HG03103 (cell line): Measurements from ENCODE around the gene ARHGAP24.
"Not testable (repeated sequence)": the region's sequence is repeated elsewhere in the genome, so short reads cannot be mapped to it uniquely, and the experiment has no call there.

Experiments
- ATAC-seq: cut with Tn5 transposase; IDR thresholded peaks from one replicate; pipeline ENCODE4 v1.9.1; 2021; ENCODE audit warnings: low read depth; ENCODE audit not compliant: unreplicated experiment

Gene ARHGAP24

DNA sequence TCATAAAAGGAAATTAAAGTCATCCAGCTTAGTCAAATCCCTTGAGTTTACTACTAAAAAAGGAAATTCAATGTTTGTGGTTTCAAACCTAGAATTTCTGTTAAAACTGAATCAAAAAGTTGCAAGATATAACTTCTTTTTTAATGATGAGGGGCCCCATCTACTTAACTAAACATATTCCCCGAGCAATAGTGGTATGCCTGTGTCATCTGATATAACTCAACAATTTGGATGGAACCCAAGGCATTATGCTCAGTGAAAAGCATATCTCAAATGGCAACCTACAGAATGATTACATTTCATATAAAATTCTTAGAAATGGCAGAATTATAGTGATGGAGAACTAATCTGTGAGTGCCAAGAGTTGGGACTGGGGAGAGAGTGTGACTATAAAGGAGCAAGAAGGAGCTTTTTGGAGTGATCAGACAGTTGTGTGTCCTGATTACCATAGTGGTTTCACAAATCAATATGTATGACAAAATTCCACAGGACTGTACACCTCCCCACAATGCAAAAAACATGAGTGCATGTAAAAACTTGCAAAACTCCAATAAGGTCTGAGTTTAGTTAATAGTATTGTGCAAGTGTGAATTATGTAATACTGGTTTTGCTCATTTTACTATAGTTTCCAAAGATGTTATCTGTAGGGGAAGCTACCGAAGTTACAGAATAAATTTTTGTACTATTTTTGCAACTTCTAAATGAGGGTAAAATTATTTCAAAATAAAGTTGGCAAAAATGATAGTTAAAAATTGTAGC, 323.2 kb downstream of the ARHGAP24 start:
- ATAC-seq, result no peak

GRCh38 chr4:85803856-85804255, 328.9 kb downstream of the ARHGAP24 start:
- ATAC-seq, result no peak

- no peak for ATAC-seq
Measured at GRCh38 chr4:85805891-85806290, 330.9 kb downstream of the ARHGAP24 start.

DNA sequence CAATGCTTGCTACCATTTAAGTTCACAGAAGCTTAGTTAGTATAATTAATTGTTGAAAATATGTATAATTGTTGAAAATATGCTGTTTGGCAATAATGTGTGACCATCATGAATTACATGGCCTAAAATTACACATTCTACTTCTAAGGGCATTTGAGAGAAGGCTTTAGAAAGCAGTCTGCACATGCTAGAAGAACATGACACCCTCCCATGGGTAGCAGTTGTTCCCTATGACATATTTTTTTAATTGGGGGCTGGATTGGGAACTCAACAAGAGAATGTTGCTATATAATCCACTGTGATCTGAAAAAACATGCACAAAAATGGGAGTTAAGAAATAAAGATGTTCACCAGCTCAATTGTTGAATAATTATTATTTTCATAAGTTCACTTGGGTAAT, 331.4 kb downstream of the ARHGAP24 start:
- ATAC-seq, result no peak

- ATAC-seq, result no peak
Measured at GRCh38 chr4:85807247-85807950, 332.4 kb downstream of the ARHGAP24 start.

- ATAC-seq, result no peak
Measured at GRCh38 chr4:85808104-85808503, 333.2 kb downstream of the ARHGAP24 start.

DNA sequence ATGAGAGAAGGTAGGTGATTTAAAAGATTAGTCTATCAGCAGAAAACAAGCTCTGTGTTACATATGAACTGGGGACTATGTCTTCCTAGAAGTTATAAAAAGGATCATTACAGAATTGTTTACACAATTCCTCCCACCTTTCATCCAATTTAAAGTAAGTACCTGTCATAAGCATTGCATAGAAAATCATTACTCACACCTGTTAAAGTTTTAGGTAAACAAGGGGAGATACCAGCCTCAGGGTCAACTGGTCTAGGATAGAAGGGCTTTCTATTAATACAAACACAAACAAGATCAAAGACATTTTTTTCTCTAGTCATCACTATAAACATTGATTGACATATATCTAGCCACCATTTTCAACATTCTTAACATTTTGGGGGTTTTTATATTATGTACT, 333.9 kb downstream of the ARHGAP24 start:
- ATAC-seq, result no peak

GRCh38 chr4:85812776-85813175, 337.8 kb downstream of the ARHGAP24 start:
- ATAC-seq, result no peak

- ATAC-seq, result no peak
Measured at GRCh38 chr4:85815796-85816459, 341.0 kb downstream of the ARHGAP24 start.

- ATAC-seq, result no peak
Measured at GRCh38 chr4:85818700-85819099, 343.8 kb downstream of the ARHGAP24 start.

DNA sequence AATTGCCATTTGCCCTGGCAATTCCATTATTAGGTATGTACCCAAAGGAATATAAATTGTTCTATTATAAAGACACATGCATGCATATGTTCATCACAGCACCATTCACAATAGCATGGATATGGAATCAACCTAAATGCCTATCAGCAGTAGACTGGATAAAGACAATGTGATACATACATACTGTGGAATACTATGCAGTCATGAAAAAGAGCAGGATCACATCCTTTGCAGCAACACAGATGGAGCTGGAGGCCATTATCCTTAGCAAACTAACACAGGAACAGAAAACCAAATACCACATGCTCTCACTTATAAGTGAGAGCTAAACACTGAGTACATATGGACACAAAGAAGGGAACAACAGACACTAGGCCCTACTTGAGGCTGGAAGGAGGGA, 345.2 kb downstream of the ARHGAP24 start:
- ATAC-seq, result not testable (repeated sequence)

DNA sequence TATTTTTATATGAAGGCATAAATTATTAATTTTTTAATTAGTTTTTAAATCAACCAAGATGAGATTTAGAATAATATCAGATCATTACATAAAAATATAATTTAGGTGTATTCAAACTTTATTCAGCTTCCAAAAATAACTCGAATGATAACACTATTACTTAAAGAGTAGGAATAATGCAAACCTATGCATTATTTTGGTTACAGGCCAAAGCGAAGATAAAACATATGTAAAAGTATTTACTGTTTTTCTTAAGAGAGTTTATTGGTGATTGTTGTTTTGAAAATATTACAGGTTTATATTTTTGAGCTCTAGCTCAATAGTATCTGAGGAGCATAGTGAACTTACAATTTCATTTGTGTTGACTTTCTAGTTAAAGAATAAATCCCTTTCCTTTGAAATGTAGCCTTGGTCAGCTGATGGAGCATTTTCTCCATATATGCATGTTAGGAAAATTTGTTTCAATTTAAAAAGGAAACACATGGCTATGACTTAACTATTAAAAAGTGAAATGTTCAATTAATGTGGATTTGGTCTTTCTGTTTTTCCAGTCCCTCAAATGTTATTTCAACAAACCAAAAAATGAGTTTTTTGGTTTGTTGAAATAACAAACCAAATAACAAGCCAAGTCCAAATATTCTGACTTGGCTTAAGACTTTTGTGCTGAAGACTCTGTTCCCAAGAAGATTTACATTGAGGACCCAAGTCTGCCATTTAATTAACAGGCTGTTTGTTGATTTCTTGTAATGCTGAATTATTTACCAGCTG, 346.9 kb downstream of the ARHGAP24 start:
- no peak for ATAC-seq

DNA sequence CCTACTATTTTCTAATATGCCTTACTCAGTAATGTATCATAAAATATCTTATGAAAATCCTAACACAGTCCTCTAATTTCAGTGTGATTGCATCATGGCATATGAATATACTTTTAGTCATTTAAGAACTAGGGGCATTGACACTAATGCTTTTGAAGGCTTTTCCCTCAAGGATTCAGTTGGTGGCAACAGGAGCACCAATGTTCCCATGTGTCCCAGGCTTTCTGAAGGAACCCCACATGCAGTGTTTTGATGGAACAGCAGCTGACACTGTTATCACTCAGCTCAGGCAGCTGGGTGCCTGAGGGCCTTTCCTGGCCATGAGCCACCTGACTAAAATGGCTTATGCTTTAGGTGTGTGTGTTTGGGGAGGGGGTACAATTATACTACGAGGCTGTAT, 348.3 kb downstream of the ARHGAP24 start:
- ATAC-seq, result no peak

DNA sequence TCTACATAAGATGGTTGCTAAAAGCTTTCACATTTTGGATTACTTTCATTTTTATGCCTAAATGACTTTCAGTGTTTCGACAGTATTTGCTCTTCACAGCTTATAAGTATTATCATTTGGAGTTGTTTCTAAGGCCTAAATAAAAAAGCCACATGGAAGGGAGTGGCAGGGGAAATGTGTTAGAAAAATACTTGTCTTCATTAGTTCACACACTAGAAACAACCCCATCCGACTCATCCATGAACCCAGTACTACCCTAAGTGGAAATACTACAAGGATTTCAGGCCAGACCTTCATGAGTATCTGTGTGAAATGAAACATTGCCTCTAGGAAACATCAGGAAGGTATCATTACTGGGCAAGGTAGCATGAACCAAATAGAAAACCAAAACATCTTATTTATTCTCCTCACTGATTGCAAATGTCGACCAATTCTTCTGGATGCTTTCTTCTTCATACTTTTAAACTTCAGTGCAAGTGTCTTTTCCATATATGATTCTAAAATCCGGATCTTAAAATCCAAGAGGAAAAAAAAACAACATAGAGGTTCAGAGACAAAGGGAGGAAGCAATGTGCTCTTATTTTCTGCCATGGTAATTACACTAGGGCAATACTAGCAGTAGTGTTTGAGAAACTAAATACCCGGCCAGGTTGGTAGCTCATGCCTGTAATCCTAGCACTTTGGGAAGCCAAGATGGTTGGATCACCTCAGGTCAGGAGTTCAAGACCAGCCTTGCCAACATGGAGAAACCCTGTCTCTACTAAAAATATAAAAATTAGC, 349.4 kb downstream of the ARHGAP24 start:
- no peak for ATAC-seq

DNA sequence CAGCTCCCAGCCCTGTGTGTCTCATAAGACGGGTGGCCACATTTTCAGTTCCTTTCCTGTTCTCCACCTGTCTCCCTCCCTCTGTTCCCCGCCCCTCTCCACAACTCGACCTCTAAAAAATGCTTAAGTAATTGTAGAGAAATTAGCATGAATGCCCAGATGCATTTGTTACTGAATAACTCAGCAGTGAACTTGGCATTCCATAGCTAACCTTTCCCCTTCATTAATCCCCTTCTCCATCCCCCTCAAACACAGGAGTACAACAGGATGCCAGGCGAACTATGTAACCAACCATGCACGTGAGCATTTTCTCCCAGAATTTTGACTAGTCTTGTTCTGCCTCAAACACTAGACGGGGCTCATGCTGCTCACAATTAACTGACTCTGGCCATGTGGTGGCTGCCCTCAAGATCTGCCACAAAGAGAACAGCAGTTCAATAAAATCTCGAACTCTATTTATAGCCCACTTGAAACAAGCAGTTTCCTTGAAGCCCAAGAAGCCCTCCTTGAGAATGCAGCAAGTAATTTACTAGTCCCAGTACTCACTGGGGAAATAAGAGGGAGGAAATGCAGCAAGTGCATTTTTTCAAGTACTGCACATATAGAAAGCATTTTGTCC, 351.2 kb downstream of the ARHGAP24 start:
- no peak for ATAC-seq

- ATAC-seq, result no peak
Measured at GRCh38 chr4:85828027-85828890, 353.3 kb downstream of the ARHGAP24 start.

- ATAC-seq, result no peak
Measured at GRCh38 chr4:85829276-85830051, 354.5 kb downstream of the ARHGAP24 start.

DNA sequence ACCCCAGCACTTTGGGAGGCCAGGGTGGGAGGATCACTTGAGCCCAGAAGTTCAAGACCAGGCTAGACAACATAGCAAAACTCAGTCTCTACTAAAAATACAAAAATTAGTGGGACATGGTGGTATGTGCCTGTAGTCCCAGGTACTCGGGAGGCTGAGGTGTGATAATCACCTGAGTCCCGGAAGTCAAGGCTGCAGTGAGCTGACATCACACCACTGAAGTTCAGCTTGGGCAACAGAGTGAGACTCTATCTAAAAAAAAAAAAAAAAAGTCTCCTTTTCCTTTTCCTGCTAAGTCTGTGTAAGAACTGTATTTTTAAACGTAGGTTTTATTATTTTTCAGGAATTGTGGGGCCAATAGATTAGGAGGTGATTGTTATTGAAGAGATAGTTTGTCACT, 356.7 kb downstream of the ARHGAP24 start:
- ATAC-seq, result no peak
